Nephron (organoid): Measurements from ENCODE around the gene FLOT1.

ENCODE experiments used
- H3K27ac Mint-ChIP-seq, 3 experiments: 2 replicates each; pipeline ENCODE4 v1.8.0; 2020; ENCODE audit warnings: mixed read lengths in 3 of 3, mild to moderate bottlenecking in 2 of 3, moderate library complexity in 1 of 3
- H3K27me3 Mint-ChIP-seq: 2 replicates; pipeline ENCODE4 v1.8.0; 2021; ENCODE audit warnings: low read depth, mild to moderate bottlenecking, moderate library complexity, mixed read lengths
- H3K36me3 Mint-ChIP-seq: 2 replicates; pipeline ENCODE4 v1.8.0; 2020; ENCODE audit warnings: low read depth, mixed read lengths
- H3K4me1 Mint-ChIP-seq: 2 replicates; pipeline ENCODE4 v1.8.0; 2020; ENCODE audit warnings: mixed read lengths
- H3K4me3 Mint-ChIP-seq, 3 experiments: 2 replicates each; pipeline ENCODE4 v1.8.0; 2020; ENCODE audit warnings: mild to moderate bottlenecking in 3 of 3, mixed read lengths in 3 of 3, moderate library complexity in 2 of 3
- H3K9me3 Mint-ChIP-seq: 2 replicates; pipeline ENCODE4 v1.8.0; 2020; ENCODE audit warnings: mixed read lengths
- CTCF ChIP-seq, 3 experiments: fragments of 200-600 bp; sonication (generic); IDR thresholded peaks; one replicate each; pipeline ENCODE4 v1.5.0; 2021; ENCODE audit warnings: antibody characterized with exemption in 3 of 3; ENCODE audit not compliant: unreplicated experiment in 3 of 3

The FLOT1 gene

GRCh38 chr6:30703821-30704220, 38.7 kb downstream of the FLOT1 start:
- Mint-ChIP-seq H3K36me3 (peaks cover 62% of the 10 kb centered on the region), H3K9me3 (no peaks in the 10 kb centered on the region), H3K4me1 (no peaks in the 10 kb centered on the region), H3K4me3 (no peak overlapping the region), H3K27me3 (no peaks in the 10 kb centered on the region), H3K27ac (no peak overlapping the region)
- TF ChIP-seq CTCF (IDR thresholded peaks at IDR 0.05; ENCODE audit: unreplicated experiment in 3 of 3): no peak

GRCh38 chr6:30703011-30703410, 39.5 kb downstream of the FLOT1 start:
- H3K4me1 Mint-ChIP-seq: no peaks in the 10 kb centered on the region
- no peak overlapping the region for H3K27ac Mint-ChIP-seq
- H3K9me3 Mint-ChIP-seq: no peaks in the 10 kb centered on the region
- H3K27me3 Mint-ChIP-seq: no peaks in the 10 kb centered on the region
- peaks cover 59% of the 10 kb centered on the region for H3K36me3 Mint-ChIP-seq
- no peak overlapping the region for H3K4me3 Mint-ChIP-seq
- TF ChIP-seq CTCF (IDR thresholded peaks at IDR 0.05; ENCODE audit: unreplicated experiment in 3 of 3): no peak

- peaks cover 42% of the 10 kb centered on the region for H3K36me3 Mint-ChIP-seq
- H3K4me1 Mint-ChIP-seq: no peaks in the 10 kb centered on the region
- peak overlapping the region in 1 of 3 experiments; percentile 87 for H3K27ac Mint-ChIP-seq
- TF ChIP-seq CTCF (IDR thresholded peaks at IDR 0.05; ENCODE audit: unreplicated experiment in 3 of 3): no peak
- H3K4me3 Mint-ChIP-seq: no peak overlapping the region
- no peaks in the 10 kb centered on the region for H3K9me3 Mint-ChIP-seq
- H3K27me3 Mint-ChIP-seq: no peaks in the 10 kb centered on the region
Measured at GRCh38 chr6:30700340-30700739, 42.1 kb downstream of the FLOT1 start.

- Mint-ChIP-seq H3K4me1 (peaks cover 7% of the 10 kb centered on the region), H3K9me3 (no peaks in the 10 kb centered on the region), H3K36me3 (peaks cover 7% of the 10 kb centered on the region), H3K27me3 (no peaks in the 10 kb centered on the region), H3K27ac (no peak overlapping the region), H3K4me3 (no peak overlapping the region)
- TF ChIP-seq CTCF (IDR thresholded peaks at IDR 0.05; ENCODE audit: unreplicated experiment in 3 of 3): no peak
Measured at GRCh38 chr6:30696432-30696831, 46.1 kb downstream of the FLOT1 start.

GRCh38 chr6:30691208-30691847, 51.2 kb downstream of the FLOT1 start:
- Mint-ChIP-seq H3K4me3 (peak overlapping the region; percentile 88 to 96 (median 90)), H3K27ac (peak overlapping the region; percentile 94 to 95 (median 95)), H3K27me3 (peaks cover 3% of the 10 kb centered on the region), H3K4me1 (peaks cover 46% of the 10 kb centered on the region), H3K9me3 (no peaks in the 10 kb centered on the region), H3K36me3 (no peaks in the 10 kb centered on the region)
- TF ChIP-seq CTCF (IDR thresholded peaks at IDR 0.05; ENCODE audit: unreplicated experiment in 3 of 3): no peak
